Calu3 (cell line): ENCODE measurements around the gene NAAA. TPM values are rescaled to one million over a fixed set of nuclear protein-coding genes. Genes with fewer than 3 reads are reported as not detected.

Source experiments
- BruUV-seq: library from RNA; stranded (reverse); fragments of 400-500 nt; replicated peaks from 2 replicates; lab custom pipeline; 2021; lab: Mats Ljungman, UMichigan
- CTCF ChIA-PET: fragments of 300-600 bp; sonication (Branson Sonifier 250); formaldehyde crosslinking; loops from one replicate; lab custom pipeline; 2022; ENCODE audit warnings: antibody characterized with exemption; lab: Charles Lee
- DNase-seq: peaks from one replicate; pipeline ENCODE4 v3.0.0; 2022
- H3K27ac Mint-ChIP-seq: one replicate; pipeline ENCODE4 v1.8.0; 2022; ENCODE audit warnings: mixed read lengths; ENCODE audit not compliant: unreplicated experiment
- H3K27me3 Mint-ChIP-seq: one replicate; pipeline ENCODE4 v1.8.0; 2022; ENCODE audit warnings: mixed read lengths; ENCODE audit not compliant: unreplicated experiment
- H3K36me3 Mint-ChIP-seq: one replicate; pipeline ENCODE4 v1.8.0; 2022; ENCODE audit warnings: mild to moderate bottlenecking, moderate library complexity, mixed read lengths; ENCODE audit not compliant: insufficient read depth, unreplicated experiment
- H3K4me1 Mint-ChIP-seq: one replicate; pipeline ENCODE4 v1.8.0; 2022; ENCODE audit warnings: mild to moderate bottlenecking, low read depth, mixed read lengths; ENCODE audit not compliant: unreplicated experiment
- H3K4me3 Mint-ChIP-seq: one replicate; pipeline ENCODE4 v1.8.0; 2022; ENCODE audit warnings: mild to moderate bottlenecking, low read depth, moderate library complexity, mixed read lengths; ENCODE audit not compliant: unreplicated experiment
- H3K9me3 Mint-ChIP-seq: one replicate; pipeline ENCODE4 v1.8.0; 2022; ENCODE audit warnings: low read depth, mixed read lengths; ENCODE audit not compliant: unreplicated experiment
- CTCF ChIP-seq: fragments of 200-600 bp; IDR thresholded peaks from one replicate; pipeline ENCODE4 v1.8.0; 2022; ENCODE audit warnings: antibody characterized with exemption; ENCODE audit not compliant: unreplicated experiment
- intact Hi-C: fragments of 100-400 bp; cut with micrococcal nuclease; formaldehyde crosslinking; loops from one replicate; pipeline ENCODE4 v1.10.0; 2022; ENCODE audit not compliant: unreplicated experiment
- total RNA-seq: library from RNA; stranded (reverse); gene quantifications from 2 replicates; pipeline ENCODE4 v1.2.3, GENCODE V29; 2022

The NAAA gene
- total RNA-seq, 1 experiment from 2014 or later = 6.2 TPM

- no peak overlapping the region for H3K4me3 Mint-ChIP-seq
- no peaks in the 10 kb centered on the region for H3K27me3 Mint-ChIP-seq
- DNase-seq = no peak
- no peaks in the 10 kb centered on the region for H3K36me3 Mint-ChIP-seq
- intact Hi-C loops = no loop called here
- no peaks in the 10 kb centered on the region for H3K4me1 Mint-ChIP-seq
- CTCF ChIA-PET = no interaction called here
- no peak overlapping the region for H3K27ac Mint-ChIP-seq
- TF ChIP-seq CTCF = no peak
- H3K9me3 Mint-ChIP-seq = no peaks in the 10 kb centered on the region
- no TSS peak for BruUV-seq
Observed at GRCh38 chr4:75922588-75922987, 18.2 kb downstream of the NAAA start.

- TF ChIP-seq CTCF = no peak
- no peak overlapping the region for H3K27ac Mint-ChIP-seq
- H3K4me1 Mint-ChIP-seq = no peaks in the 10 kb centered on the region
- no peak for DNase-seq
- no TSS peak for BruUV-seq
- intact Hi-C loops = no loop called here
- H3K4me3 Mint-ChIP-seq = no peak overlapping the region
- H3K36me3 Mint-ChIP-seq = no peaks in the 10 kb centered on the region
- H3K27me3 Mint-ChIP-seq = no peaks in the 10 kb centered on the region
- no peaks in the 10 kb centered on the region for H3K9me3 Mint-ChIP-seq
- CTCF ChIA-PET = no interaction called here
Observed at GRCh38 chr4:75921910-75922309, 18.9 kb downstream of the NAAA start.

GRCh38 chr4:75920327-75920726, 20.5 kb downstream of the NAAA start:
- no peak for DNase-seq
- Mint-ChIP-seq H3K4me1 (no peaks in the 10 kb centered on the region), H3K27ac (no peak overlapping the region), H3K4me3 (no peak overlapping the region), H3K9me3 (no peaks in the 10 kb centered on the region), H3K36me3 (no peaks in the 10 kb centered on the region), H3K27me3 (no peaks in the 10 kb centered on the region)
- TF ChIP-seq CTCF = no peak
- BruUV-seq = no TSS peak
- intact Hi-C loops = no loop called here
- CTCF ChIA-PET = no interaction called here

GRCh38 chr4:75919920-75920319, 20.9 kb downstream of the NAAA start:
- intact Hi-C loops = no loop called here

More at GRCh38 chr4:75919920-75920319, 20.9 kb downstream of the NAAA start:
- no peak overlapping the region for H3K4me3 Mint-ChIP-seq
- no peaks in the 10 kb centered on the region for H3K36me3 Mint-ChIP-seq
- no peaks in the 10 kb centered on the region for H3K4me1 Mint-ChIP-seq
- no peaks in the 10 kb centered on the region for H3K9me3 Mint-ChIP-seq
- H3K27ac Mint-ChIP-seq = no peak overlapping the region
- CTCF ChIA-PET = no interaction called here
- no peak for TF ChIP-seq CTCF
- no TSS peak for BruUV-seq
- no peaks in the 10 kb centered on the region for H3K27me3 Mint-ChIP-seq
- no peak for DNase-seq
